ENCODE results near the gene C10orf62. TPM values are rescaled to one million over a fixed set of nuclear protein-coding genes. Genes with fewer than 3 reads are reported as not detected.

The C10orf62 gene
- total and polyA plus RNA-seq, 10 of the 15 experiments (the other 5 are each of a cell fraction or from before 2014, with no cell fraction given), result not detected

- Histone ChIP-seq H3K36me3 (ENCODE audit: control insufficient read depth in 2 of 2, insufficient read depth in 2 of 2, low read length in 1 of 2) (no peaks in the 10 kb centered on the region), H3K79me2 (ENCODE audit: control insufficient read depth, insufficient read depth, low read length) (no peaks in the 10 kb centered on the region), H3K27ac (ENCODE audit: control insufficient read depth, insufficient read depth) (no peak overlapping the region), H2AFZ (ENCODE audit: control insufficient read depth, low read depth, low read length) (no peak overlapping the region), H3K9ac (ENCODE audit: control insufficient read depth, insufficient read depth, low read length) (no peak overlapping the region), H3K4me1 (ENCODE audit: control insufficient read depth, insufficient read depth, low read length) (peaks cover 11% of the 10 kb centered on the region), H4K20me1 (ENCODE audit: control insufficient read depth, insufficient read depth) (no peaks in the 10 kb centered on the region), H3K4me3 (no peak overlapping the region), H3K9me3 (replicated peaks; ENCODE audit: control insufficient read depth, insufficient read depth, low read length) (no peaks in the 10 kb centered on the region), H3K27me3 (replicated peaks in 1 of 2; ENCODE audit: control insufficient read depth in 2 of 2, insufficient read depth in 2 of 2, low read length in 1 of 2) (no peaks in the 10 kb centered on the region), H3K4me2 (ENCODE audit: control insufficient read depth, insufficient read depth) (no peak overlapping the region)
- SMC1A ChIA-PET (ENCODE audit: uncharacterized antibody, unreplicated experiment), result no interaction called here
- ATAC-seq (no peak), FAIRE-seq (no peak), DNase-seq (ENCODE audit: low read depth, low spot score) (no peak)
- BruUV-seq (replicated peaks), result no TSS peak
- intact Hi-C loops (cut with micrococcal nuclease; ENCODE audit: unreplicated experiment), result no loop called here
- in situ Hi-C loops (cut with MboI), result no loop called here
- TF ChIP-seq CBFB (IDR thresholded peaks at IDR 0.05; ENCODE audit: low read depth) (no peak), ZNF687 (IDR thresholded peaks at IDR 0.05) (no peak), EZH2 (IDR thresholded peaks at IDR 0.05; ENCODE audit: borderline replicate concordance, control insufficient read depth, low read depth, low read length) (no peak)
- CTCF ChIA-PET, result interaction anchor here (0.8 to 0.9 kb wide), 2 partner anchors 15 to 24 kb away, joined by 3 to 4 read pairs; partner anchors contain the start of gene ANKRD2
- POLR2A ChIA-PET, result interaction anchor here (0.6 kb wide), 1 partner anchor 47 kb away, joined by 6 read pairs; no protein-coding TSS in a partner anchor
- 71% methylated on average over 13 of the region's 13 CpGs for WGBS (ENCODE audit: insufficient coverage, insufficient replicate concordance, low lambda C conversion rate, missing lambda C conversion rate)
- RAD21 ChIA-PET (ENCODE audit: unreplicated experiment), result no interaction called here
Measured at GRCh38 chr10:97548828-97549455, 40.6 kb upstream of the C10orf62 start.
